WTC11 (cell line): Measurements from ENCODE around the gene MAP1S. TPM values are rescaled to one million over a fixed set of nuclear protein-coding genes. Genes with fewer than 3 reads are reported as not detected.
A peak's percentile ranks its signal among the peaks of the same experiment; 100 is the strongest.

Experiments used
- ATAC-seq: fragments of 200-7000 bp; cut with Tn5 transposase; 2 replicates; pipeline ENCODE4 v1.10.0; 2021; ENCODE audit warnings: mild to moderate bottlenecking, moderate library complexity
- CTCF ChIA-PET: fragments of 300-600 bp; sonication (Branson Sonifier 250); formaldehyde crosslinking; loops from one replicate; lab custom pipeline; 2021; ENCODE audit warnings: antibody characterized with exemption; lab: Charles Lee
- POLR2A ChIA-PET: fragments of 350-600 bp; sonication (Branson Sonifier 250); formaldehyde crosslinking; loops from one replicate; lab custom pipeline; 2021; ENCODE audit warnings: antibody characterized with exemption; lab: Charles Lee
- DNase-seq: peaks from one replicate; pipeline ENCODE4 v3.0.0; 2021; ENCODE audit warnings: low spot score
- H3K27ac Mint-ChIP-seq: 2 replicates; pipeline ENCODE4 v1.8.0; 2021; ENCODE audit warnings: mixed read lengths
- H3K27me3 Mint-ChIP-seq: 2 replicates; pipeline ENCODE4 v1.8.0; 2021; ENCODE audit warnings: low read depth, mild to moderate bottlenecking, moderate library complexity, mixed read lengths
- H3K36me3 Mint-ChIP-seq: 2 replicates; pipeline ENCODE4 v1.8.0; 2021; ENCODE audit warnings: mixed read lengths
- H3K4me1 Mint-ChIP-seq: 2 replicates; pipeline ENCODE4 v1.8.0; 2022; ENCODE audit warnings: mixed read lengths
- H3K4me3 Mint-ChIP-seq: 2 replicates; pipeline ENCODE4 v1.8.0; 2021; ENCODE audit warnings: mild to moderate bottlenecking, moderate library complexity, mixed read lengths
- H3K9me3 Mint-ChIP-seq: 2 replicates; pipeline ENCODE4 v1.8.0; 2021; ENCODE audit warnings: mixed read lengths
- EMX1 ChIP-seq: fragments of 250-450 bp; sonication (Bioruptor Pico); IDR thresholded peaks from 2 replicates; pipeline ENCODE4 v1.8.0; 2021; ENCODE audit warnings: mild to moderate bottlenecking
- ESRRA ChIP-seq: sonication (generic); formaldehyde crosslinking; IDR thresholded peaks from 2 replicates; pipeline ENCODE4 v1.8.1; 2022; ENCODE audit warnings: mild to moderate bottlenecking, missing genetic modification reagents, borderline replicate concordance
- FOXK1 ChIP-seq: sonication (generic); formaldehyde crosslinking; IDR thresholded peaks from 2 replicates; pipeline ENCODE4 v1.8.0; 2022; ENCODE audit warnings: mild to moderate bottlenecking, moderate library complexity, missing genetic modification reagents
- JAZF1 ChIP-seq: fragments of 250-450 bp; sonication (Bioruptor Pico); IDR thresholded peaks from 2 replicates; pipeline ENCODE4 v1.9.0; 2021; ENCODE audit warnings: moderate library complexity, mild to moderate bottlenecking, inconsistent platforms
- NR3C1 ChIP-seq: sonication (generic); formaldehyde crosslinking; conservative IDR thresholded peaks from 2 replicates; pipeline ENCODE4 v1.8.1; 2023; ENCODE audit warnings: low read depth, mild to moderate bottlenecking, missing genetic modification reagents
- SMAD4 ChIP-seq: sonication (generic); formaldehyde crosslinking; IDR thresholded peaks from 2 replicates; pipeline ENCODE4 v1.8.0; 2022; ENCODE audit warnings: mild to moderate bottlenecking, missing genetic modification reagents
- SOX15 ChIP-seq: fragments of 250-450 bp; sonication (Bioruptor Pico); IDR thresholded peaks from 2 replicates; pipeline ENCODE4 v1.9.0; 2021; ENCODE audit warnings: mild to moderate bottlenecking
- ZNF121 ChIP-seq: sonication (generic); formaldehyde crosslinking; IDR thresholded peaks from 2 replicates; pipeline ENCODE4 v1.8.0; 2023; ENCODE audit warnings: missing genetic modification reagents
- ZNF263 ChIP-seq: sonication (generic); formaldehyde crosslinking; IDR thresholded peaks from 2 replicates; pipeline ENCODE4 v1.8.1; 2022; ENCODE audit warnings: low read depth, mild to moderate bottlenecking, moderate library complexity, missing genetic modification reagents
- ZNF423 ChIP-seq: fragments of 250-450 bp; sonication (Bioruptor Pico); IDR thresholded peaks from 2 replicates; pipeline ENCODE4 v2.1.2; 2022; ENCODE audit warnings: mild to moderate bottlenecking, moderate library complexity
- total RNA-seq: library from RNA; stranded (reverse); gene quantifications from 3 replicates; pipeline ENCODE4 v1.2.3, GENCODE V29; 2021
- TF ChIP-seq, protein P1 (sequence below): fragments of 250-450 bp; sonication (Bioruptor Pico); IDR thresholded peaks from 2 replicates; pipeline ENCODE4 v1.9.0; 2021; ENCODE audit warnings: mild to moderate bottlenecking
- TF ChIP-seq, protein P2 (sequence below): sonication (generic); formaldehyde crosslinking; IDR thresholded peaks from 2 replicates; pipeline ENCODE4 v1.8.1; 2023; ENCODE audit warnings: mild to moderate bottlenecking, missing genetic modification reagents, borderline replicate concordance
- TF ChIP-seq, protein P3 (sequence below): sonication (generic); formaldehyde crosslinking; IDR thresholded peaks from 2 replicates; pipeline ENCODE4 v1.8.0; 2023; ENCODE audit warnings: missing genetic modification reagents

MAP1S gene
- total RNA-seq, 1 experiment from 2014 or later: 120 TPM

DNA sequence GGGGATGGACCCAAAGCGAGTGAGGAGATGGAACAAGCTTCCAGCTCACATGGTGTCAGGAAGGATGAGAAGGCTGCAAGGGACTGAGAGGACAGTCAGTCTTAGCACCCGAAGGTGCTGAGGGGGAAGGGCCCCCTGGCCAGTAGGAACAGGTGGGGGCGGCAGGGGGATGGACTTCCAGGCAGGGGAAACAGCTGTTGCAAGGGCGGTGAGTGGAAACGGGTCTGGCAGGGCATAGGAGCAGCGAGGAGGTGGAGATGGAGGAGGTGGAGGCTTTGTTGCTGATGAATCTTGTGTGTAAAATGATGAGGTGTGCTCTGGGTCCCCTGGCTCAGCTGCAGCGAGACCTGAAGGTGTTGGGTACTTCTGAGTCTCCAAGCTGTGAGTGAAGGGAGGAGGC lies 1.2 kb downstream of the MAP1S start:
- H3K4me3 Mint-ChIP-seq: peak overlapping the region; percentile 83
- peaks cover 27% of the 10 kb centered on the region for H3K4me1 Mint-ChIP-seq
- H3K27ac Mint-ChIP-seq: peak overlapping the region; percentile 90
- CTCF ChIA-PET: interaction anchor here (0.5 to 3.3 kb wide), 5 partner anchors 13 to 295 kb away, joined by 3 to 17 read pairs (median 6); no protein-coding TSS in a partner anchor
- TF ChIP-seq, protein P1, sequence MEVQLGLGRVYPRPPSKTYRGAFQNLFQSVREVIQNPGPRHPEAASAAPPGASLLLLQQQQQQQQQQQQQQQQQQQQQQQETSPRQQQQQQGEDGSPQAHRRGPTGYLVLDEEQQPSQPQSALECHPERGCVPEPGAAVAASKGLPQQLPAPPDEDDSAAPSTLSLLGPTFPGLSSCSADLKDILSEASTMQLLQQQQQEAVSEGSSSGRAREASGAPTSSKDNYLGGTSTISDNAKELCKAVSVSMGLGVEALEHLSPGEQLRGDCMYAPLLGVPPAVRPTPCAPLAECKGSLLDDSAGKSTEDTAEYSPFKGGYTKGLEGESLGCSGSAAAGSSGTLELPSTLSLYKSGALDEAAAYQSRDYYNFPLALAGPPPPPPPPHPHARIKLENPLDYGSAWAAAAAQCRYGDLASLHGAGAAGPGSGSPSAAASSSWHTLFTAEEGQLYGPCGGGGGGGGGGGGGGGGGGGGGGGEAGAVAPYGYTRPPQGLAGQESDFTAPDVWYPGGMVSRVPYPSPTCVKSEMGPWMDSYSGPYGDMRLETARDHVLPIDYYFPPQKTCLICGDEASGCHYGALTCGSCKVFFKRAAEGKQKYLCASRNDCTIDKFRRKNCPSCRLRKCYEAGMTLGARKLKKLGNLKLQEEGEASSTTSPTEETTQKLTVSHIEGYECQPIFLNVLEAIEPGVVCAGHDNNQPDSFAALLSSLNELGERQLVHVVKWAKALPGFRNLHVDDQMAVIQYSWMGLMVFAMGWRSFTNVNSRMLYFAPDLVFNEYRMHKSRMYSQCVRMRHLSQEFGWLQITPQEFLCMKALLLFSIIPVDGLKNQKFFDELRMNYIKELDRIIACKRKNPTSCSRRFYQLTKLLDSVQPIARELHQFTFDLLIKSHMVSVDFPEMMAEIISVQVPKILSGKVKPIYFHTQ: no peak
- TF ChIP-seq SOX15 (no peak), ESRRA (CRISPR knock-in tag) (no peak), EMX1 (no peak), ZNF423 (CRISPR knock-in tag) (peak; percentile 63; the same call in 1 of the 2 replicates)
- TF ChIP-seq, protein P2, sequence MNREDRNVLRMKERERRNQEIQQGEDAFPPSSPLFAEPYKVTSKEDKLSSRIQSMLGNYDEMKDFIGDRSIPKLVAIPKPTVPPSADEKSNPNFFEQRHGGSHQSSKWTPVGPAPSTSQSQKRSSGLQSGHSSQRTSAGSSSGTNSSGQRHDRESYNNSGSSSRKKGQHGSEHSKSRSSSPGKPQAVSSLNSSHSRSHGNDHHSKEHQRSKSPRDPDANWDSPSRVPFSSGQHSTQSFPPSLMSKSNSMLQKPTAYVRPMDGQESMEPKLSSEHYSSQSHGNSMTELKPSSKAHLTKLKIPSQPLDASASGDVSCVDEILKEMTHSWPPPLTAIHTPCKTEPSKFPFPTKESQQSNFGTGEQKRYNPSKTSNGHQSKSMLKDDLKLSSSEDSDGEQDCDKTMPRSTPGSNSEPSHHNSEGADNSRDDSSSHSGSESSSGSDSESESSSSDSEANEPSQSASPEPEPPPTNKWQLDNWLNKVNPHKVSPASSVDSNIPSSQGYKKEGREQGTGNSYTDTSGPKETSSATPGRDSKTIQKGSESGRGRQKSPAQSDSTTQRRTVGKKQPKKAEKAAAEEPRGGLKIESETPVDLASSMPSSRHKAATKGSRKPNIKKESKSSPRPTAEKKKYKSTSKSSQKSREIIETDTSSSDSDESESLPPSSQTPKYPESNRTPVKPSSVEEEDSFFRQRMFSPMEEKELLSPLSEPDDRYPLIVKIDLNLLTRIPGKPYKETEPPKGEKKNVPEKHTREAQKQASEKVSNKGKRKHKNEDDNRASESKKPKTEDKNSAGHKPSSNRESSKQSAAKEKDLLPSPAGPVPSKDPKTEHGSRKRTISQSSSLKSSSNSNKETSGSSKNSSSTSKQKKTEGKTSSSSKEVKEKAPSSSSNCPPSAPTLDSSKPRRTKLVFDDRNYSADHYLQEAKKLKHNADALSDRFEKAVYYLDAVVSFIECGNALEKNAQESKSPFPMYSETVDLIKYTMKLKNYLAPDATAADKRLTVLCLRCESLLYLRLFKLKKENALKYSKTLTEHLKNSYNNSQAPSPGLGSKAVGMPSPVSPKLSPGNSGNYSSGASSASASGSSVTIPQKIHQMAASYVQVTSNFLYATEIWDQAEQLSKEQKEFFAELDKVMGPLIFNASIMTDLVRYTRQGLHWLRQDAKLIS (CRISPR knock-in tag): no peak
- H3K27me3 Mint-ChIP-seq: no peaks in the 10 kb centered on the region
- POLR2A ChIA-PET: no interaction called here
- no peaks in the 10 kb centered on the region for H3K9me3 Mint-ChIP-seq
- H3K36me3 Mint-ChIP-seq: peaks cover 17% of the 10 kb centered on the region
- DNase-seq (no peak), ATAC-seq (no peak)

DNA sequence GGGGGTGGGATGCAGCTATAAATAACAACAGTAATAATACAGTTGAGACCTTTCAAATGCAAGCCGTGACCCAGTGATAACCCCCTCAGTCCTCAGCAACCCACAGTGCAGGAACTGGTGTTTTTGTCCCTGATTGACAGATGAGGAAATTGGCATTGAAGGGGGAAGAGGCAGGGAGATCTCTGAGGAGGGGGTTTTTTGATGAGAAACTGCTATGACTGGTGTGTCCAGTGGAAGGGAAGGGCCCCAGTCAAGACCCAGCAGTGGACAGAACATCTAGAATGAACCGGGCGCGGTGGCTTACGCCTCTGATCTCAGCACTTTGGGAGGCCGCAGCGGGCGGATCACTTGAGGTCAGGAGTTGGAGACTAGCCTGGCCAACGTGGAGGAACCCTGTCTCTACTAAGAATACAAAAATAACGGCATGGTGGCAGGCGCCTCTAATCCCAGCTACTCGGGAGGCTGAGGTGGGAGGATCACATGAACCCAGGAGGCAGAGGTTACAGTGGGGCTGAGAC lies 1.9 kb downstream of the MAP1S start:
- Mint-ChIP-seq H3K4me1 (peaks cover 27% of the 10 kb centered on the region), H3K27me3 (no peaks in the 10 kb centered on the region), H3K4me3 (peak overlapping the region; percentile 83), H3K36me3 (peaks cover 18% of the 10 kb centered on the region), H3K9me3 (no peaks in the 10 kb centered on the region), H3K27ac (no peak overlapping the region)
- DNase-seq (no peak), ATAC-seq (no peak)
- TF ChIP-seq FOXK1 (CRISPR knock-in tag) (no peak), SOX15 (no peak), ZNF121 (CRISPR knock-in tag) (no peak), SMAD4 (CRISPR knock-in tag) (no peak), NR3C1 (CRISPR knock-in tag) (no peak), ZNF263 (CRISPR knock-in tag) (no peak), JAZF1 (CRISPR knock-in tag) (no peak), ESRRA (CRISPR knock-in tag) (no peak)
- TF ChIP-seq, protein P1: no peak
- TF ChIP-seq, protein P3, sequence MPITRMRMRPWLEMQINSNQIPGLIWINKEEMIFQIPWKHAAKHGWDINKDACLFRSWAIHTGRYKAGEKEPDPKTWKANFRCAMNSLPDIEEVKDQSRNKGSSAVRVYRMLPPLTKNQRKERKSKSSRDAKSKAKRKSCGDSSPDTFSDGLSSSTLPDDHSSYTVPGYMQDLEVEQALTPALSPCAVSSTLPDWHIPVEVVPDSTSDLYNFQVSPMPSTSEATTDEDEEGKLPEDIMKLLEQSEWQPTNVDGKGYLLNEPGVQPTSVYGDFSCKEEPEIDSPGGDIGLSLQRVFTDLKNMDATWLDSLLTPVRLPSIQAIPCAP: no peak
- ChIA-PET POLR2A (no interaction called here), CTCF (interaction anchor here (2.1 to 3.3 kb wide), 3 partner anchors 33 to 45 kb away, joined by 7 to 17 read pairs (median 10); no protein-coding TSS in a partner anchor)
